A673 (cell line): Measurements from ENCODE around the gene PDE9A. TPM values are rescaled to one million over a fixed set of nuclear protein-coding genes. Genes with fewer than 3 reads are reported as not detected.

Experiments used
- BruUV-seq: library from RNA; stranded (reverse); fragments of 400-500 nt; replicated peaks from 2 replicates; lab custom pipeline; 2021; lab: Mats Ljungman, UMichigan
- CTCF ChIA-PET: fragments of 300-600 bp; sonication (Branson Sonifier 250); formaldehyde crosslinking; loops from one replicate; lab custom pipeline; 2022; ENCODE audit warnings: antibody characterized with exemption; lab: Charles Lee
- POLR2A ChIA-PET: fragments of 300-600 bp; sonication (Branson Sonifier 250); formaldehyde crosslinking; loops from one replicate; lab custom pipeline; 2022; ENCODE audit warnings: antibody characterized with exemption; ENCODE audit not compliant: low non-redundant PET; lab: Charles Lee
- DNase-seq: peaks from one replicate; pipeline ENCODE4 v3.0.0-alpha.2; 2015; ENCODE audit warnings: low spot score
- H3K27ac ChIP-seq: fragments of 200-600 bp; sonication (generic); 2 replicates; pipeline ENCODE4 v1.5.1; 2016; ENCODE audit warnings: mixed run types, low read depth, mild to moderate bottlenecking, mixed read lengths, antibody characterized with exemption, low read length; ENCODE audit not compliant: poor library complexity, severe bottlenecking
- H3K27me3 ChIP-seq: fragments of 200-600 bp; sonication (generic); replicated peaks from 2 replicates; pipeline ENCODE4 v1.6.1; 2017; ENCODE audit warnings: mixed run types, low read depth, mild to moderate bottlenecking, mixed read lengths, antibody characterized with exemption, low read length; ENCODE audit not compliant: insufficient read depth, poor library complexity
- H3K36me3 ChIP-seq: fragments of 200-600 bp; sonication (generic); 2 replicates; pipeline ENCODE4 v1.6.1; 2016; ENCODE audit warnings: mixed run types, mild to moderate bottlenecking, mixed read lengths, antibody characterized with exemption, low read length; ENCODE audit not compliant: insufficient read depth, poor library complexity, severe bottlenecking
- H3K4me1 ChIP-seq: fragments of 200-600 bp; sonication (generic); 2 replicates; pipeline ENCODE4 v1.6.1; 2017; ENCODE audit warnings: mixed run types, mild to moderate bottlenecking, mixed read lengths, antibody characterized with exemption, low read length; ENCODE audit not compliant: insufficient read depth, poor library complexity, severe bottlenecking
- H3K4me3 ChIP-seq: fragments of 200-600 bp; sonication (generic); 2 replicates; pipeline ENCODE4 v1.5.1; 2016; ENCODE audit warnings: low read depth, mixed run types, mild to moderate bottlenecking, mixed read lengths, low read length; ENCODE audit not compliant: poor library complexity, severe bottlenecking
- H3K9me3 ChIP-seq: fragments of 200-600 bp; sonication (generic); 2 replicates; pipeline ENCODE4 v1.6.1; 2016; ENCODE audit warnings: mixed run types, low read depth, mild to moderate bottlenecking, mixed read lengths, antibody characterized with exemption, low read length; ENCODE audit not compliant: poor library complexity, severe bottlenecking
- CTCF ChIP-seq: fragments of 300-800, 200-600 bp; sonication (generic); conservative IDR thresholded peaks from 2 replicates; pipeline ENCODE4 v1.5.1; 2017; ENCODE audit warnings: low read depth, mild to moderate bottlenecking, antibody characterized with exemption, low read length, moderate library complexity, mixed read lengths
- EZH2 ChIP-seq: fragments of 200-600 bp; sonication (generic); IDR thresholded peaks from 2 replicates; pipeline ENCODE4 v1.6.1; 2017; ENCODE audit warnings: borderline replicate concordance, low read depth, mild to moderate bottlenecking, mixed read lengths, antibody characterized with exemption, low read length; ENCODE audit not compliant: poor library complexity, severe bottlenecking
- intact Hi-C: fragments of 100-400 bp; cut with micrococcal nuclease; formaldehyde crosslinking; loops from one replicate; pipeline ENCODE4 v1.10.0; 2022; ENCODE audit not compliant: unreplicated experiment
- total RNA-seq: library from RNA; stranded (reverse); gene quantifications from 2 replicates; pipeline ENCODE4 v1.2.3, GENCODE V29; 2021

The PDE9A gene
- total RNA-seq, 1 experiment from 2014 or later = 14.3 TPM

GRCh38 chr21:42768324-42769121 is 115.1 kb downstream of the PDE9A start:
- TF ChIP-seq EZH2 (no peak), CTCF (no peak)
- Histone ChIP-seq H3K27me3 (no peaks in the 10 kb centered on the region), H3K4me1 (no peaks in the 10 kb centered on the region), H3K27ac (no peak overlapping the region), H3K4me3 (no peak overlapping the region), H3K36me3 (no peaks in the 10 kb centered on the region), H3K9me3 (no peaks in the 10 kb centered on the region)
- BruUV-seq = no TSS peak
- no peak for DNase-seq
- ChIA-PET CTCF (no interaction called here), POLR2A (no interaction called here)
- intact Hi-C loops = no loop called here

- no peak for TF ChIP-seq CTCF
- no peak for TF ChIP-seq EZH2
- intact Hi-C loops = no loop called here
- no peaks in the 10 kb centered on the region for H3K9me3 ChIP-seq
- no peak overlapping the region for H3K27ac ChIP-seq
- no peaks in the 10 kb centered on the region for H3K4me1 ChIP-seq
- ChIA-PET CTCF (no interaction called here), POLR2A (no interaction called here)
- H3K36me3 ChIP-seq = no peaks in the 10 kb centered on the region
- no peak overlapping the region for H3K4me3 ChIP-seq
- no TSS peak for BruUV-seq
- DNase-seq = no peak
- H3K27me3 ChIP-seq = no peaks in the 10 kb centered on the region
These were observed 115.9 kb downstream of the PDE9A start for GRCh38 chr21:42769183-42769819.

GRCh38 chr21:42769820-42770716 is 116.6 kb downstream of the PDE9A start:
- Histone ChIP-seq H3K4me3 (no peak overlapping the region), H3K4me1 (no peaks in the 10 kb centered on the region), H3K27me3 (no peaks in the 10 kb centered on the region), H3K36me3 (no peaks in the 10 kb centered on the region), H3K27ac (no peak overlapping the region), H3K9me3 (no peaks in the 10 kb centered on the region)
- BruUV-seq = no TSS peak
- ChIA-PET POLR2A (no interaction called here), CTCF (no interaction called here)
- no peak for DNase-seq
- TF ChIP-seq EZH2 (no peak), CTCF (no peak)
- intact Hi-C loops = no loop called here
